ENCODE results near the gene OSBPL3.

- TF ChIP-seq, protein P1, sequence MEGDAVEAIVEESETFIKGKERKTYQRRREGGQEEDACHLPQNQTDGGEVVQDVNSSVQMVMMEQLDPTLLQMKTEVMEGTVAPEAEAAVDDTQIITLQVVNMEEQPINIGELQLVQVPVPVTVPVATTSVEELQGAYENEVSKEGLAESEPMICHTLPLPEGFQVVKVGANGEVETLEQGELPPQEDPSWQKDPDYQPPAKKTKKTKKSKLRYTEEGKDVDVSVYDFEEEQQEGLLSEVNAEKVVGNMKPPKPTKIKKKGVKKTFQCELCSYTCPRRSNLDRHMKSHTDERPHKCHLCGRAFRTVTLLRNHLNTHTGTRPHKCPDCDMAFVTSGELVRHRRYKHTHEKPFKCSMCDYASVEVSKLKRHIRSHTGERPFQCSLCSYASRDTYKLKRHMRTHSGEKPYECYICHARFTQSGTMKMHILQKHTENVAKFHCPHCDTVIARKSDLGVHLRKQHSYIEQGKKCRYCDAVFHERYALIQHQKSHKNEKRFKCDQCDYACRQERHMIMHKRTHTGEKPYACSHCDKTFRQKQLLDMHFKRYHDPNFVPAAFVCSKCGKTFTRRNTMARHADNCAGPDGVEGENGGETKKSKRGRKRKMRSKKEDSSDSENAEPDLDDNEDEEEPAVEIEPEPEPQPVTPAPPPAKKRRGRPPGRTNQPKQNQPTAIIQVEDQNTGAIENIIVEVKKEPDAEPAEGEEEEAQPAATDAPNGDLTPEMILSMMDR (IDR thresholded peaks at IDR 0.05) = no peak
- no peak for TF ChIP-seq POLR2A (IDR thresholded peaks at IDR 0.05)
Measured at GRCh38 chr7:24971333-24972165, 8.4 kb downstream of the OSBPL3 start.

All from esophagus squamous epithelium (tissue), 4 donors.